ENCODE results near the gene UBTF.

The UBTF gene

GRCh38 chr17:44198721-44199552 is 20.5 kb downstream of the UBTF start:
- TF ChIP-seq MAX (IDR thresholded peaks at IDR 0.05; ENCODE audit: low read depth, low read length) (no peak), POLR2A (IDR thresholded peaks at IDR 0.05; ENCODE audit: extremely low read depth, insufficient read length) (no peak), CTCF (IDR thresholded peaks at IDR 0.05; ENCODE audit: low read depth, low read length) (no peak), MYC (IDR thresholded peaks at IDR 0.05; ENCODE audit: low read depth, low read length) (no peak)
- peak overlapping the region; percentile 78 for H3K4me3 ChIP-seq (ENCODE audit: low read depth, low read length)
- peak; percentile 75 for DNase-seq (ENCODE audit: low read depth)

GRCh38 chr17:44197980-44198720 is 21.3 kb downstream of the UBTF start:
- DNase-seq (ENCODE audit: low read depth): peak; percentile 87
- H3K4me3 ChIP-seq (ENCODE audit: low read depth, low read length): peak overlapping the region; percentile 78
- TF ChIP-seq POLR2A (IDR thresholded peaks at IDR 0.05; ENCODE audit: extremely low read depth, insufficient read length) (no peak), MAX (IDR thresholded peaks at IDR 0.05; ENCODE audit: low read depth, low read length) (no peak), CTCF (IDR thresholded peaks at IDR 0.05; ENCODE audit: low read depth, low read length) (peak; percentile 27)

- DNase-seq (ENCODE audit: low read depth): no peak
- TF ChIP-seq POLR2A (IDR thresholded peaks at IDR 0.05; ENCODE audit: extremely low read depth, insufficient read length): no peak
- TF ChIP-seq MAX (IDR thresholded peaks at IDR 0.05; ENCODE audit: low read depth, low read length): no peak
- no peak for TF ChIP-seq CTCF (IDR thresholded peaks at IDR 0.05; ENCODE audit: low read depth, low read length)
- no peak for TF ChIP-seq MYC (IDR thresholded peaks at IDR 0.05; ENCODE audit: low read depth, low read length)
- no peak overlapping the region for H3K4me3 ChIP-seq (ENCODE audit: low read depth, low read length)
Measured at GRCh38 chr17:44197107-44197506, 22.4 kb downstream of the UBTF start.

- no peak for DNase-seq (ENCODE audit: low read depth)
- H3K4me3 ChIP-seq (ENCODE audit: low read depth, low read length): no peak overlapping the region
- TF ChIP-seq MYC (IDR thresholded peaks at IDR 0.05; ENCODE audit: low read depth, low read length): no peak
- no peak for TF ChIP-seq CTCF (IDR thresholded peaks at IDR 0.05; ENCODE audit: low read depth, low read length)
- TF ChIP-seq POLR2A (IDR thresholded peaks at IDR 0.05; ENCODE audit: extremely low read depth, insufficient read length): no peak
- TF ChIP-seq MAX (IDR thresholded peaks at IDR 0.05; ENCODE audit: low read depth, low read length): no peak
Measured at GRCh38 chr17:44193326-44194084, 26.0 kb downstream of the UBTF start.

- no peak overlapping the region for H3K4me3 ChIP-seq (ENCODE audit: low read depth, low read length)
- no peak for TF ChIP-seq CTCF (IDR thresholded peaks at IDR 0.05; ENCODE audit: low read depth, low read length)
- TF ChIP-seq MAX (IDR thresholded peaks at IDR 0.05; ENCODE audit: low read depth, low read length): no peak
- TF ChIP-seq POLR2A (IDR thresholded peaks at IDR 0.05; ENCODE audit: extremely low read depth, insufficient read length): no peak
- TF ChIP-seq MYC (IDR thresholded peaks at IDR 0.05; ENCODE audit: low read depth, low read length): no peak
- DNase-seq (ENCODE audit: low read depth): no peak
Measured at GRCh38 chr17:44192750-44193149, 26.7 kb downstream of the UBTF start.

Data from NB4 (cell line).